AG04449 (cell line): ENCODE measurements around the gene ZNF792.
"Not testable (repeated sequence)": the region's sequence is repeated elsewhere in the genome, so short reads cannot be mapped to it uniquely, and the experiment has no call there.

Experiments used
- CTCF ChIA-PET: fragments of 350-600 bp; formaldehyde crosslinking; extraction: SDS; loops from one replicate; lab custom pipeline; 2021; ENCODE audit warnings: antibody characterized with exemption; lab: Yijun Ruan, JAX
- POLR2A ChIA-PET: fragments of 400-600, 350-600 bp; formaldehyde crosslinking; extraction: SDS; loops from one replicate; lab custom pipeline; 2020; ENCODE audit warnings: antibody characterized with exemption, inconsistent platforms; lab: Yijun Ruan, JAX
- DNase-seq: peaks from one replicate; pipeline ENCODE4 v3.0.0-alpha.2; 2010; ENCODE audit warnings: low read depth, low spot score
- H3K4me3 ChIP-seq: 2 replicates; pipeline ENCODE4 v1.5.1; 2011; ENCODE audit warnings: low read depth, mild to moderate bottlenecking, control low read depth, low read length
- TF ChIP-seq, protein P1 (sequence below): IDR thresholded peaks from one replicate; pipeline ENCODE4 v1.5.1; 2011; ENCODE audit warnings: mild to moderate bottlenecking, moderate library complexity, low read length, control low read depth, inconsistent platforms; ENCODE audit not compliant: insufficient read depth; ENCODE audit errors: missing control alignments

The ZNF792 gene

DNA sequence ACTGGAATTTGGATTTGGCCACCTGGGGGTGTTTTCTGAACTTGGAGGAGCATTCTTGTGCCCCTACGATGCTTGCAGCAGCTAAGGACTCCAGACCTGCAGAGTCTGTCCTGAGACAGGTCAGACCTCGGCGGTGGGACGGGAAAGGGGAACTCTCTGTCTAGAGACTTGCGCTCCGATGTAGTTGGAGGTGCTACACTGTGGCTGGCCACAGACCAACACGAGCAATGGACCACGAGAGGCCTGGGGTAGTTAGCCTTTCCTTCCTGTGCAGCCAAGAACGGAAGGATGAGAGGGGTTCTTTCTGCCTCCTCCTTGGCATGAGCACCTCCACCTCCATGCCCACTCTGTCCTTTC, 30.2 kb upstream of the ZNF792 start:
- TF ChIP-seq, protein P1, sequence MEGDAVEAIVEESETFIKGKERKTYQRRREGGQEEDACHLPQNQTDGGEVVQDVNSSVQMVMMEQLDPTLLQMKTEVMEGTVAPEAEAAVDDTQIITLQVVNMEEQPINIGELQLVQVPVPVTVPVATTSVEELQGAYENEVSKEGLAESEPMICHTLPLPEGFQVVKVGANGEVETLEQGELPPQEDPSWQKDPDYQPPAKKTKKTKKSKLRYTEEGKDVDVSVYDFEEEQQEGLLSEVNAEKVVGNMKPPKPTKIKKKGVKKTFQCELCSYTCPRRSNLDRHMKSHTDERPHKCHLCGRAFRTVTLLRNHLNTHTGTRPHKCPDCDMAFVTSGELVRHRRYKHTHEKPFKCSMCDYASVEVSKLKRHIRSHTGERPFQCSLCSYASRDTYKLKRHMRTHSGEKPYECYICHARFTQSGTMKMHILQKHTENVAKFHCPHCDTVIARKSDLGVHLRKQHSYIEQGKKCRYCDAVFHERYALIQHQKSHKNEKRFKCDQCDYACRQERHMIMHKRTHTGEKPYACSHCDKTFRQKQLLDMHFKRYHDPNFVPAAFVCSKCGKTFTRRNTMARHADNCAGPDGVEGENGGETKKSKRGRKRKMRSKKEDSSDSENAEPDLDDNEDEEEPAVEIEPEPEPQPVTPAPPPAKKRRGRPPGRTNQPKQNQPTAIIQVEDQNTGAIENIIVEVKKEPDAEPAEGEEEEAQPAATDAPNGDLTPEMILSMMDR: no peak
- no peak for DNase-seq
- CTCF ChIA-PET: interaction anchor here (1.5 kb wide), 2 partner anchors 21 to 22 kb away, joined by 3 to 4 read pairs; no protein-coding TSS in a partner anchor
- no peak overlapping the region for H3K4me3 ChIP-seq
- POLR2A ChIA-PET: no interaction called here

DNA sequence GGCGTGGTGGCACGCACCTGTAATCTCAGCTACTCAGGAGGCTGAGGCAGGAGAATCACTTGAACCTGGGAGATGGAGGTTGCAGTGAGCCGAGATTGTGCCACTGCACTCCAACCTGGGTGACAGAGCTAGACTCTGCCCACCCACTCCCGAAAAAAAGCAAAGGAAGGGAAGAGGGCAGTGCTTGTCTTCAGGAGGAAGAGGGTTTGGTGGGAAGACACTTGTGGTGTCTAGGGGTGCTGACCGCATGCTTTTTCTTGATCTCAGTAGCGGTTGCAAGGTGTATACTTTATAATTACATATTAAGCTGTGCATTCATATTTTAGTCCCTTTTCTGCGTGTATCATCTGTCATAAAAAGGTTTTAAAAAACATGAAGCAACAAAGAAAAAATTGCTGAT, 28.6 kb upstream of the ZNF792 start:
- H3K4me3 ChIP-seq, DNase-seq, POLR2A ChIA-PET: not testable (repeated sequence)
- CTCF ChIA-PET: interaction anchor here (1.0 kb wide), 1 partner anchor 20 kb away, joined by 3 read pairs; no protein-coding TSS in a partner anchor

DNA sequence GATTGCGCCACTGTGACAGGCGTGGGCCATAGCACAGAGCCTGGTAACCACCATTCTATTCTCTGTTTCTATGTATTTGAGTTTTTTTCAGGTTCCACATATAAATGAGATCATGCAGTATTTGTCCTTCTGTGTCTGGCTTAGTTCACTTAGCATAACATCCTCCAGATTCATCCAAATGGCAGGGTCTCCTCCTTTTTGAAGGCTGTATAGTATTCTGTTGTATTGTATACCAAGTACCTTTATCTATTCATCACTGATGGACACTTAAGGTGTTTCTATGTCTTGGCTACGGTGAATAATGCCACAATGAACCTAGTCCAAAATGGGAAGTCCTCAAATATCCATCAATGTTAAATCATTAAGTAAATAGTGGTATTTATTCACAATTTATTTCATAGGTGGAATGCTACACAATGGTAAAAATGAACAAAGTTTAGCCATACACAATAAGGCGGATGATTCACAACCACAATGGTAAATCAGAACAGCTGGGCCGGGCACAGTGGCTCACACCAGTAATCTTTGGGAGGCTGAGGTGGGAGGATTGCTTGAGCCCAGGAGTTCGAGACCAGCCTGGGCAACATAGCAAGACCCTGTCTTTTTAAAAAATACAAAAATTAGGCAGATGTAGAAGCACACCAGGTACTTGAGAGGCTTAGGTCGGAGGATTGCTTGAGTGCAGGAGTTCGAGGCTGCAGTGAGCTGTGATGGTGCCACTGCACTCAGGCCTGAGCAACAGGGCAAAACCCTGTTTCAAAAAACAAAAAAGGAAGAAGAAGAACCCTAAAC, 27.7 kb upstream of the ZNF792 start:
- CTCF ChIA-PET: interaction anchor here (1.1 to 1.4 kb wide), 2 partner anchors 16 to 17 kb away, joined by 3 to 5 read pairs; no protein-coding TSS in a partner anchor
- POLR2A ChIA-PET: no interaction called here
- no peak for DNase-seq
- H3K4me3 ChIP-seq: no peak overlapping the region
- TF ChIP-seq, protein P1: no peak

DNA sequence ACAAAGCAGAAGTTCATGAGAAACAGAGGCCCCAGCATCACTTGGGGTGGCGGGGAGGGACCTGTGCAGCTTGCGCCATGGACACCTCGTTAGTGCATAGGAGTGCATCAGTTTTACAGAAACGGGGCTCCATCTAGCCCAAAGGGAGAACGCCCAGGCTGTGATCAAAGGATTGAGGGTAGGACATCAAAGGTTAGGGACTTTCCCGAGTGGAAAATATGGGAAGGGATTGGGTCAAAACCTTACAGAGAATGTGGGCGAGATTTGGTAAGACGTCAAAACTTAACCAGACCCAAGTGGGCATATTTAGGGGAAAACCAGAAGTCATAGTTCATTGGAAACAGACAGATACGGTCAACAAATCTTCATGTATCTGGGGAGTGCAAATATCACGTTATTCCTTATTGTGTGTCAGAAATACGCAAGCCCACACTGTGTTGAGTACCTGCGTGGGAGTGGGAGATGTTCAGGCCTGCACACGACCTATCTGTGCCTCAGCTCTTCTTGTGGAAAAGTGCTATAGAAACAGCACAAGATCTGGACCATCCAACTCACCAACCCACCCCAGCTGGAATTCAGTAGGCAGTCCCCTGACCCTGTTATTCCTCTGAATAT, 26.7 kb upstream of the ZNF792 start:
- no peak for DNase-seq
- POLR2A ChIA-PET: no interaction called here
- H3K4me3 ChIP-seq: no peak overlapping the region
- TF ChIP-seq, protein P1: no peak
- CTCF ChIA-PET: interaction anchor here (1.1 to 2.3 kb wide), 3 partner anchors 16 to 18 kb away, joined by 3 to 8 read pairs (median 5); no protein-coding TSS in a partner anchor

DNA sequence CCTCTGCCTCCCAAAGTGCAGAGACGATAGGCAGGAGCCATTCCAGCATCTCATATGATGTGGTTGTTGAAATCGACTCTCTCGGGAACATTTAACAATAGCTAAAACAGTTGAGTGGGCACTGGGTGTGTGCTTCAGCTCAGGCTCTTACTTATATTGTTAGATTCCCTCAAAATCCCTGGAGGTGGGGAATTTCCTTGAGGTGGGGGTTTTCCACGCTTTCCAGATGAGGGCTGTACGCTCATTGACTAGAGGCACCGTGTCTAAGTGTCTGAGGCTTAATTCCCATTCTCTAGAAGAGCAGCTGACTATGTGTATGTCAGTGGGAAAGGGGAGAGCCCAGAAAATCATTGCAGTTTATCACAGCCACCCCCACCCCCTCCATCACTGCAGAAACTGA, 25.3 kb upstream of the ZNF792 start:
- ChIA-PET CTCF (interaction anchor here (1.6 to 2.3 kb wide), 2 partner anchors 15 to 17 kb away, joined by 5 to 8 read pairs; no protein-coding TSS in a partner anchor), POLR2A (interaction anchor here (0.6 kb wide), 1 partner anchor 923 kb away, joined by 3 read pairs; no protein-coding TSS in a partner anchor)
- DNase-seq: no peak
- TF ChIP-seq, protein P1: no peak
- H3K4me3 ChIP-seq: no peak overlapping the region

DNA sequence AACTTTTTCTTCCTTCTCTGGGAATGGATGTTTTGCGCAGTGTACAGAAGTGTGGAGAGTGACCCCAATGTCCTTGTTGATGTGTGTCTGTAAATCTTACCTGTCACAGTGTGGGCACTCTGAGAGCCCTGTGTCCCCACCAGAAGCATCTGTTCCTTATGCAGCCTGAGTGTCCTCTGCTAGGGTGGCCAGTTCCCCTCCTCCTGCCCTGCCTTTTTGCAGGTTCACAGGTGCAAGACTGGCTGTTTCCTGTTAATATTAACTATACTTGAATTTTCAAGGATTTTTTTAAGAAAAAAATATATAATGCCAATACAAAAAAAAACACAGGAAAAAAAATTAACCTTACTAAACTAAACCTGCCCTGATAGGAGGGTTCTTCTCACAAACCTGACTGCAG, 24.1 kb upstream of the ZNF792 start:
- ChIA-PET POLR2A (no interaction called here), CTCF (no interaction called here)
- TF ChIP-seq, protein P1: no peak
- no peak for DNase-seq
- no peak overlapping the region for H3K4me3 ChIP-seq
